ENCODE results near the gene SDR39U1. TPM values are rescaled to one million over a fixed set of nuclear protein-coding genes. Genes with fewer than 3 reads are reported as not detected.

Gene SDR39U1
- total and polyA plus RNA-seq, 10 of the 15 experiments (the other 5 are each of a cell fraction or from before 2014, with no cell fraction given), result 14.0 to 89.3 (median 42.2) TPM

DNA sequence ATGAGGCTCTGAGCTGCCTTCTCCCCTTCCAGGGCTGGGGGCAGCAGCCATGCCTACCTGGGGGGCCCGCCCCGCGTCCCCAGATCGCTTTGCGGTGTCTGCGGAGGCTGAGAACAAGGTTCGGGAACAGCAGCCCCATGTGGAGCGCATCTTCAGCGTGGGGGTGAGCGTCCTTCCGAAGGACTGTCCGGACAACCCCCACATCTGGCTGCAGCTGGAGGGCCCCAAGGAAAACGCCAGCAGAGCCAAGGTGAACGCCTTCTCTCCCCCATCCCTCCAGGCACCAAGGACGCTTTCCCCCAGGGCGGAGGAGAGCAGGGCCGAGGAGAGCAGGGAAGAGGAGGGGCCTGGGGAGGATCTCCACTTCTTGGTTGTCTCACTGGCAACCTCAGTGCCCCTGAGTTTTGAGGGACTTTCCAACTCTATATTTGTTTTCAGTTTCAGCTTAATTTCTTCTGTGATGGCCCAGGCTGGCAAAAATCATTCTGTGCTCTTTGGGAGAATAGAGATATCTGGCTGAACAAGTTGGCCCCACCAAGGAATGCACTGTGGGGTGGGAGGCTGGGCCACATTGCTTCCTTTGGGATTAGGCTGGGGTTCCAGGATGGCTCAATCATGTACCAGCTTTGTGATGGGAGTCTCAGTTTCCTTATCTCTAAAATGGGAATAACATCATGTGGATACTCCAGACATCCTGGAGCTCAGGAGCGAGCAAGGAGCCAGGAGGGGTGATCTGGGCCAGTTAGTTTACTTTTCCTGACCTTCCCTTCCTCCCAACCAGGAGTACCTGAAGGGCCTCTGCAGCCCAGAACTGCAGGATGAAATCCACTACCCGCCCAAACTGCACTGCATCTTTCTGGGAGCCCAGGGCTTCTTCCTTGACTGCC lies 11.7 kb downstream of the SDR39U1 start (continued):
- TF ChIP-seq RB1 (IDR thresholded peaks at IDR 0.05; ENCODE audit: borderline replicate concordance) (no peak), RELB (IDR thresholded peaks at IDR 0.05; ENCODE audit: low read depth) (peak; percentile 55)

DNA sequence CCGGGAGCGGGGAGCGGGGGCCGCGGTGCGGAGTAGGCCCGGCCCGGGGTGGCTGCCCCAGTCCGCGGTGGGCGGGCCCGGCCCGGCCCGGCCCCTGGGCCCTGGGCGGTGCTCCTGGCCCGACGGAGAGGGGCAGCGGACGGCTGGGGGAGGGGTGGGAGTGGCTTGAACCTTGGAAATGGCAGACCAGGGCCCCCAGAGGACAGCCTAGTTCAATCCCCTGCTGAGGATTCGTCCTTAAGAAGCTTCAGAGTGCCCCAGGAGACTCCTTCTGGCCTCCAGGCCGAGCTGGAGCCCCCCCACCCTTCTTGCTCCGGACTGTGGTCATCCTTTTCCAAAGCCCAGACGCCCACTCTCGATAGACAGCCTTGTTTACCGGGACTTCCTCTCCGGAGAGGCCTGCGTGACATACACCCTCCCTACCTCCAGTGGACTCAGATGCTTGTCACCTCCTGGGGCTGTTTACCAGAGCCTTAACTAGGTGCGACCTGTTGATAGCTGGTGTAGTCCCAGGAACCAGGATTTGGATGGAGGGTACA lies 12.4 kb downstream of the SDR39U1 start:
- peak; percentile 84 for FAIRE-seq
- H3K9ac ChIP-seq (ENCODE audit: control insufficient read depth, insufficient read depth, low read length), result peak overlapping the region; percentile 80
- H3K4me2 ChIP-seq (ENCODE audit: control insufficient read depth, insufficient read depth), result peak overlapping the region; percentile 91
- in situ Hi-C loops (cut with MboI) (loop anchor here (5.0 to 10.0 kb wide), 3 partner anchors 63 to 1125 kb away; partner anchors contain the start of genes BCL2L2, NFATC4 and PPP1R3E), intact Hi-C loops (cut with micrococcal nuclease; ENCODE audit: unreplicated experiment) (loop anchor here (2.0 kb wide), 1 partner anchor 187 kb away; the partner anchor contains the start of gene TINF2)
- peaks cover 4 to 9% of the 10 kb centered on the region in 2 experiments for H3K36me3 ChIP-seq (ENCODE audit: control insufficient read depth in 2 of 2, insufficient read depth in 2 of 2, low read length in 1 of 2)
- SMC1A ChIA-PET (ENCODE audit: uncharacterized antibody, unreplicated experiment), result interaction anchor here (1.4 to 8.1 kb wide), 16 partner anchors 11 to 187 kb away, joined by 4 to 79 read pairs (median 10); partner anchors contain the start of genes ADCY4, CIDEB, LTB4R and NFATC4
- H3K27me3 ChIP-seq (replicated peaks in 1 of 2; ENCODE audit: control insufficient read depth in 2 of 2, insufficient read depth in 2 of 2, low read length in 1 of 2), result no peaks in the 10 kb centered on the region
- no peak overlapping the region; the same call in 1 of the 2 replicates for H2AFZ ChIP-seq (ENCODE audit: control insufficient read depth, low read depth, low read length)
- peaks cover 25% of the 10 kb centered on the region for H3K79me2 ChIP-seq (ENCODE audit: control insufficient read depth, insufficient read depth, low read length)
- H3K9me3 ChIP-seq (replicated peaks; ENCODE audit: control insufficient read depth, insufficient read depth, low read length), result no peaks in the 10 kb centered on the region
- H3K4me1 ChIP-seq (ENCODE audit: control insufficient read depth, insufficient read depth, low read length), result peaks cover 8% of the 10 kb centered on the region
- peak overlapping the region; percentile 92 for H3K27ac ChIP-seq (ENCODE audit: control insufficient read depth, insufficient read depth)
- H4K20me1 ChIP-seq (ENCODE audit: control insufficient read depth, insufficient read depth), result no peaks in the 10 kb centered on the region
- 1% methylated on average over 22 of the region's 28 CpGs for WGBS (ENCODE audit: insufficient coverage, insufficient replicate concordance, low lambda C conversion rate, missing lambda C conversion rate)
- no TSS peak for BruUV-seq (replicated peaks)
- DNase-seq (ENCODE audit: low read depth, low spot score), result no peak
- RAD21 ChIA-PET (ENCODE audit: unreplicated experiment), result interaction anchor here (0.6 to 4.3 kb wide), 21 partner anchors 11 to 316 kb away, joined by 3 to 141 read pairs (median 8); partner anchors contain the start of genes ADCY4, CIDEB, DCAF11 and NRL
- peak; percentile 79 for ATAC-seq
- CTCF ChIA-PET, result interaction anchor here (0.6 to 10.8 kb wide), 25 partner anchors 11 to 217 kb away, joined by 3 to 452 read pairs (median 13); partner anchors contain the start of genes ADCY4, CHMP4A, CIDEB and LTB4R
- H3K4me3 ChIP-seq, result peak overlapping the region; percentile 93
- POLR2A ChIA-PET, result interaction anchor here (0.6 to 3.4 kb wide), 16 partner anchors 9 to 315 kb away, joined by 3 to 61 read pairs (median 8); partner anchors contain the start of genes ADCY4, DCAF11, IPO4 and LTB4R2
- TF ChIP-seq RBBP5 (conservative IDR thresholded peaks at IDR 0.05), result no peak
- TF ChIP-seq, protein P1, sequence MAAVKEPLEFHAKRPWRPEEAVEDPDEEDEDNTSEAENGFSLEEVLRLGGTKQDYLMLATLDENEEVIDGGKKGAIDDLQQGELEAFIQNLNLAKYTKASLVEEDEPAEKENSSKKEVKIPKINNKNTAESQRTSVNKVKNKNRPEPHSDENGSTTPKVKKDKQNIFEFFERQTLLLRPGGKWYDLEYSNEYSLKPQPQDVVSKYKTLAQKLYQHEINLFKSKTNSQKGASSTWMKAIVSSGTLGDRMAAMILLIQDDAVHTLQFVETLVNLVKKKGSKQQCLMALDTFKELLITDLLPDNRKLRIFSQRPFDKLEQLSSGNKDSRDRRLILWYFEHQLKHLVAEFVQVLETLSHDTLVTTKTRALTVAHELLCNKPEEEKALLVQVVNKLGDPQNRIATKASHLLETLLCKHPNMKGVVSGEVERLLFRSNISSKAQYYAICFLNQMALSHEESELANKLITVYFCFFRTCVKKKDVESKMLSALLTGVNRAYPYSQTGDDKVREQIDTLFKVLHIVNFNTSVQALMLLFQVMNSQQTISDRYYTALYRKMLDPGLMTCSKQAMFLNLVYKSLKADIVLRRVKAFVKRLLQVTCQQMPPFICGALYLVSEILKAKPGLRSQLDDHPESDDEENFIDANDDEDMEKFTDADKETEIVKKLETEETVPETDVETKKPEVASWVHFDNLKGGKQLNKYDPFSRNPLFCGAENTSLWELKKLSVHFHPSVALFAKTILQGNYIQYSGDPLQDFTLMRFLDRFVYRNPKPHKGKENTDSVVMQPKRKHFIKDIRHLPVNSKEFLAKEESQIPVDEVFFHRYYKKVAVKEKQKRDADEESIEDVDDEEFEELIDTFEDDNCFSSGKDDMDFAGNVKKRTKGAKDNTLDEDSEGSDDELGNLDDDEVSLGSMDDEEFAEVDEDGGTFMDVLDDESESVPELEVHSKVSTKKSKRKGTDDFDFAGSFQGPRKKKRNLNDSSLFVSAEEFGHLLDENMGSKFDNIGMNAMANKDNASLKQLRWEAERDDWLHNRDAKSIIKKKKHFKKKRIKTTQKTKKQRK (IDR thresholded peaks at IDR 0.05; ENCODE audit: low read depth, low read length), result no peak
- no peak for TF ChIP-seq HDGF (IDR thresholded peaks at IDR 0.05)
- TF ChIP-seq SMAD5 (IDR thresholded peaks at IDR 0.05; ENCODE audit: low read depth), result 0 out of 2 replicates have a peak, but pooled peaks have one; percentile 4
- no peak for TF ChIP-seq HDAC2 (IDR thresholded peaks at IDR 0.05)
- no peak for TF ChIP-seq DPF2 (IDR thresholded peaks at IDR 0.05)
- TF ChIP-seq SMAD1 (IDR thresholded peaks at IDR 0.05; ENCODE audit: low read depth, partially characterized antibody), result no peak
- no peak for TF ChIP-seq SRF (IDR thresholded peaks at IDR 0.05; ENCODE audit: low read depth in 2 of 2, low read length in 2 of 2)
- no peak for TF ChIP-seq ZZZ3 (IDR thresholded peaks at IDR 0.05; ENCODE audit: control insufficient read depth, insufficient read length, low read depth)
- TF ChIP-seq, protein P2, sequence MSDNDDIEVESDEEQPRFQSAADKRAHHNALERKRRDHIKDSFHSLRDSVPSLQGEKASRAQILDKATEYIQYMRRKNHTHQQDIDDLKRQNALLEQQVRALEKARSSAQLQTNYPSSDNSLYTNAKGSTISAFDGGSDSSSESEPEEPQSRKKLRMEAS (IDR thresholded peaks at IDR 0.05; ENCODE audit: low read depth, low read length), result no peak
